Right kidney (tissue), 1 donor: Measurements from ENCODE around the gene IRAG1.

Experiments
- DNase-seq: peaks from one replicate; pipeline ENCODE4 v3.0.0-alpha.2; 2016

IRAG1 gene

DNA sequence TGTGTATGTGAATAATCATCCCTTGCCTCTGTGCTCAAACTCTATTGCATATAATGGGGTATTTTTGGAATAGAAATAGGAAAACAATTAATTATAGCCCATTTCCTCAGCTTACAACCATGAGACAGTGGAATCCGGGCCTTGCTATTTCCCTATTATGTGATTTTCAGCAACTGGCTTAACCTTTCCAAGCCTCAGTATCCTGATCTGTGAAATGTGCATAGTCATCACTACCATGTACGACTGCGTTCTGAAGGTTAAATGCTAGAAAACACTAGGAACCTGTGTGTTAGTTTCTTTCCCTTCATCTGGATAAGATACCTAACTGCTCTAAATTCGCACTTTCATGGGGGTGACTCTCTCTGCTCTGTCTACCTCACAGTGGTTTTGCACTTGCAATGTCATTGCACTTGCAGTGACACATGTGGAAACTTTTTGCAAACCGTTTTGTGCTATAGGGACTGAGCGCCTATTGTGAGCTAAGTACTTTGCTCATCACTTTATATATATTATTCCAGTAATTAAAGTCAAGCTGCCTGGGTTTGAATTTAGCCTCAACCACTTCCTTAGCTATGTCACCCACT lies 48.3 kb downstream of the IRAG1 start:
- DNase-seq, result no peak
